A549 (cell line): ENCODE data around the gene BANK1.

Experiments
- JUN ChIP-seq, 2 experiments: fragments of >200 bp; sonication (Bioruptor Twin); formaldehyde crosslinking; IDR thresholded peaks; 2 replicates in 1 of 2; 3 replicates in 1 of 2; pipeline ENCODE4 v1.6.1; 2016 to 2017
- MAZ ChIP-seq: fragments of 150-350 bp; IDR thresholded peaks from 2 replicates; pipeline ENCODE4 v1.6.1; 2014; ENCODE audit warnings: antibody characterized with exemption, low read depth, low read length, borderline replicate concordance
- POLR2A ChIP-seq: IDR thresholded peaks from 2 replicates; pipeline ENCODE4 v1.6.1; 2012; ENCODE audit warnings: mild to moderate bottlenecking, low read length
- TF ChIP-seq, protein P1 (sequence below): IDR thresholded peaks from 2 replicates; pipeline ENCODE4 v1.6.1; 2012
- TF ChIP-seq, protein P2 (sequence below): IDR thresholded peaks from 2 replicates; pipeline ENCODE4 v1.6.1; 2012; ENCODE audit warnings: low read depth, borderline replicate concordance
- TF ChIP-seq, protein P3 (sequence below): fragments of >200 bp; sonication (Bioruptor Twin); formaldehyde crosslinking; IDR thresholded peaks from 3 replicates; pipeline ENCODE4 v1.5.1; 2016

DNA sequence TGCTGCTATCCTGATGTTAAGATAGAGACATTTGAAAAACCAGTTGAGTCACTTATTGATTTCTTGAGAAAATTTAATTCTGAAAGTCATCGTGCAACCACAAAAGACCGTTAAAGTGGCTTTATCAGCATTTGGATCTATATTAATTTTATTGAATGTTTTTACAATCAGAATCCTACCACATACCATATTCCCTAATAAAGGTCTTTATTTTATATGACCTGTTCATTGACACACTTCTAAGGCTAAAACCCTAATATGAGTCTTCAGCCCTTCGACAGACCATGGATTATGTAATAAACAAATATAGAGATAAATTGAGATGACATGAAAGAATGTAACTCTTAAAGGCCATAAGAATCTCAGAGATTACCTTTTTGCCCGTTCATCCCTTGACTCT is 68.1 kb downstream of the BANK1 start:
- TF ChIP-seq POLR2A (no peak), JUN (IDR thresholded peaks at IDR 0.05) (no peak), MAZ (no peak)
- TF ChIP-seq, protein P1, sequence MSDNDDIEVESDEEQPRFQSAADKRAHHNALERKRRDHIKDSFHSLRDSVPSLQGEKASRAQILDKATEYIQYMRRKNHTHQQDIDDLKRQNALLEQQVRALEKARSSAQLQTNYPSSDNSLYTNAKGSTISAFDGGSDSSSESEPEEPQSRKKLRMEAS: no peak
- TF ChIP-seq, protein P2, sequence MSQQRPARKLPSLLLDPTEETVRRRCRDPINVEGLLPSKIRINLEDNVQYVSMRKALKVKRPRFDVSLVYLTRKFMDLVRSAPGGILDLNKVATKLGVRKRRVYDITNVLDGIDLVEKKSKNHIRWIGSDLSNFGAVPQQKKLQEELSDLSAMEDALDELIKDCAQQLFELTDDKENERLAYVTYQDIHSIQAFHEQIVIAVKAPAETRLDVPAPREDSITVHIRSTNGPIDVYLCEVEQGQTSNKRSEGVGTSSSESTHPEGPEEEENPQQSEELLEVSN: no peak
- TF ChIP-seq, protein P3, sequence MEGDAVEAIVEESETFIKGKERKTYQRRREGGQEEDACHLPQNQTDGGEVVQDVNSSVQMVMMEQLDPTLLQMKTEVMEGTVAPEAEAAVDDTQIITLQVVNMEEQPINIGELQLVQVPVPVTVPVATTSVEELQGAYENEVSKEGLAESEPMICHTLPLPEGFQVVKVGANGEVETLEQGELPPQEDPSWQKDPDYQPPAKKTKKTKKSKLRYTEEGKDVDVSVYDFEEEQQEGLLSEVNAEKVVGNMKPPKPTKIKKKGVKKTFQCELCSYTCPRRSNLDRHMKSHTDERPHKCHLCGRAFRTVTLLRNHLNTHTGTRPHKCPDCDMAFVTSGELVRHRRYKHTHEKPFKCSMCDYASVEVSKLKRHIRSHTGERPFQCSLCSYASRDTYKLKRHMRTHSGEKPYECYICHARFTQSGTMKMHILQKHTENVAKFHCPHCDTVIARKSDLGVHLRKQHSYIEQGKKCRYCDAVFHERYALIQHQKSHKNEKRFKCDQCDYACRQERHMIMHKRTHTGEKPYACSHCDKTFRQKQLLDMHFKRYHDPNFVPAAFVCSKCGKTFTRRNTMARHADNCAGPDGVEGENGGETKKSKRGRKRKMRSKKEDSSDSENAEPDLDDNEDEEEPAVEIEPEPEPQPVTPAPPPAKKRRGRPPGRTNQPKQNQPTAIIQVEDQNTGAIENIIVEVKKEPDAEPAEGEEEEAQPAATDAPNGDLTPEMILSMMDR: no peak
